Bronchial epithelial cell (primary cell): ENCODE results near the gene ZNF831. TPM values are rescaled to one million over a fixed set of nuclear protein-coding genes. Genes with fewer than 3 reads are reported as not detected.

Experiments used
- DNase-seq: peaks from one replicate; pipeline ENCODE4 v3.0.0-alpha.2; 2010; ENCODE audit warnings: low read depth
- FAIRE-seq: peaks from 2 replicates; lab custom pipeline; 2011; peaks lifted over from hg19 to GRCh38; lab: Jason Lieb, UNC
- H3K27me3 ChIP-seq: 2 replicates; pipeline ENCODE4 v1.5.1; 2011; ENCODE audit warnings: low read length; ENCODE audit not compliant: control insufficient read depth, insufficient read depth
- H3K36me3 ChIP-seq: 2 replicates; pipeline ENCODE4 v1.5.1; 2011; ENCODE audit warnings: low read length; ENCODE audit not compliant: control insufficient read depth, insufficient read depth
- H3K4me3 ChIP-seq: 2 replicates; pipeline ENCODE4 v1.5.1; 2011; ENCODE audit warnings: mild to moderate bottlenecking, low read depth, low read length, control low read depth
- CTCF ChIP-seq: IDR thresholded peaks from 2 replicates; pipeline ENCODE4 v1.5.1; 2011; ENCODE audit warnings: mild to moderate bottlenecking, moderate library complexity, low read length, control low read depth, inconsistent platforms; ENCODE audit not compliant: insufficient read depth, severe bottlenecking
- total RNA-seq: library from RNA; depleted of rRNA; stranded (reverse); fragments of >200 nt; gene quantifications from 2 replicates; pipeline ENCODE4 v1.2.1, GENCODE V29; 2014

Gene ZNF831
- total RNA-seq, 1 donor from 2014 or later = not detected

GRCh38 chr20:59175861-59176260, 12.2 kb downstream of the ZNF831 start:
- no peak for TF ChIP-seq CTCF
- Histone ChIP-seq H3K36me3 (no peaks in the 10 kb centered on the region), H3K27me3 (no peaks in the 10 kb centered on the region), H3K4me3 (no peak overlapping the region)
- no peak for FAIRE-seq
- no peak for DNase-seq

- no peaks in the 10 kb centered on the region for H3K36me3 ChIP-seq
- no peak overlapping the region for H3K4me3 ChIP-seq
- no peak for TF ChIP-seq CTCF
- no peak for DNase-seq
- H3K27me3 ChIP-seq = no peaks in the 10 kb centered on the region
- no peak for FAIRE-seq
These were observed 13.2 kb downstream of the ZNF831 start for GRCh38 chr20:59176812-59177211.

- no peak for TF ChIP-seq CTCF
- DNase-seq (no peak), FAIRE-seq (no peak)
- Histone ChIP-seq H3K27me3 (no peaks in the 10 kb centered on the region), H3K4me3 (no peak overlapping the region), H3K36me3 (no peaks in the 10 kb centered on the region)
These were observed 13.9 kb downstream of the ZNF831 start for GRCh38 chr20:59177266-59178250.

GRCh38 chr20:59178983-59179595, 15.5 kb downstream of the ZNF831 start:
- DNase-seq = no peak
- no peak for TF ChIP-seq CTCF
- Histone ChIP-seq H3K36me3 (no peaks in the 10 kb centered on the region), H3K27me3 (no peaks in the 10 kb centered on the region), H3K4me3 (no peak overlapping the region)
- FAIRE-seq = no peak

- no peaks in the 10 kb centered on the region for H3K36me3 ChIP-seq
- H3K27me3 ChIP-seq = no peaks in the 10 kb centered on the region
- DNase-seq = no peak
- no peak overlapping the region for H3K4me3 ChIP-seq
- no peak for FAIRE-seq
- no peak for TF ChIP-seq CTCF
These were observed 16.4 kb downstream of the ZNF831 start for GRCh38 chr20:59179988-59180387.
